Keratinocyte (primary cell): ENCODE data around the gene PARP1. TPM values are rescaled to one million over a fixed set of nuclear protein-coding genes. Genes with fewer than 3 reads are reported as not detected.

Experiments used
- DNase-seq: peaks from one replicate; pipeline ENCODE4 v3.0.0-alpha.2; 2011; ENCODE audit warnings: low read depth, missing footprints, low spot score
- FAIRE-seq: peaks from 2 replicates; lab custom pipeline; 2011; peaks lifted over from hg19 to GRCh38; lab: Jason Lieb, UNC
- H2AFZ ChIP-seq: 2 replicates; pipeline ENCODE4 v1.6.0; 2012; ENCODE audit warnings: low read length, control low read depth, inconsistent platforms; ENCODE audit not compliant: control insufficient read depth
- H3K27ac ChIP-seq: 2 replicates; pipeline ENCODE4 v1.5.1; 2011; ENCODE audit warnings: low read length; ENCODE audit not compliant: control insufficient read depth, insufficient read depth
- H3K27me3 ChIP-seq: 3 replicates; pipeline ENCODE4 v1.6.0; 2011; ENCODE audit warnings: low read length; ENCODE audit not compliant: control insufficient read depth, insufficient read depth; ENCODE audit errors: extremely low read depth
- H3K36me3 ChIP-seq, 2 experiments: 2 replicates in 1 of 2; 3 replicates in 1 of 2; pipeline ENCODE4 v1.5.1; 2011; ENCODE audit warnings: low read length in 2 of 2, mild to moderate bottlenecking in 1 of 2; ENCODE audit not compliant: control insufficient read depth in 2 of 2, insufficient read depth in 2 of 2; ENCODE audit errors: extremely low read depth in 1 of 2
- H3K4me1 ChIP-seq: 3 replicates; pipeline ENCODE4 v1.5.1; 2011; ENCODE audit warnings: low read length; ENCODE audit not compliant: control insufficient read depth, insufficient read depth; ENCODE audit errors: extremely low read depth
- H3K4me2 ChIP-seq: 3 replicates; pipeline ENCODE4 v1.6.0; 2011; ENCODE audit warnings: low read depth, low read length; ENCODE audit not compliant: control insufficient read depth, insufficient read depth; ENCODE audit errors: extremely low read depth
- H3K4me3 ChIP-seq, 3 experiments: fragments of 200-600 bp in 1 of 3; sonication (generic) in 1 of 3; 2 replicates in 2 of 3; 3 replicates in 1 of 3; pipeline ENCODE4 v1.5.1; 2011 to 2016; ENCODE audit warnings: low read length in 3 of 3, mild to moderate bottlenecking in 3 of 3, control low read depth in 2 of 3, inconsistent platforms in 1 of 3, low read depth in 1 of 3, mixed read lengths in 1 of 3, mixed run types in 1 of 3, moderate library complexity in 1 of 3; ENCODE audit not compliant: control insufficient read depth in 2 of 3, insufficient read depth in 2 of 3; ENCODE audit errors: extremely low read depth in 1 of 3
- H3K79me2 ChIP-seq: 2 replicates; pipeline ENCODE4 v1.6.0; 2012; ENCODE audit warnings: low read length; ENCODE audit not compliant: control insufficient read depth, insufficient read depth
- H3K9ac ChIP-seq: 3 replicates; pipeline ENCODE4 v1.6.0; 2011; ENCODE audit warnings: low read length; ENCODE audit not compliant: control insufficient read depth, insufficient read depth; ENCODE audit errors: extremely low read depth
- H3K9me1 ChIP-seq: 3 replicates; pipeline ENCODE4 v1.6.0; 2011; ENCODE audit warnings: low read length; ENCODE audit not compliant: control insufficient read depth, insufficient read depth; ENCODE audit errors: extremely low read depth
- H3K9me3 ChIP-seq: 2 replicates; pipeline ENCODE4 v1.5.1; 2012; ENCODE audit warnings: low read depth, low read length; ENCODE audit not compliant: control insufficient read depth
- H4K20me1 ChIP-seq: 3 replicates; pipeline ENCODE4 v1.6.0; 2011; ENCODE audit warnings: low read length; ENCODE audit not compliant: control insufficient read depth, insufficient read depth; ENCODE audit errors: extremely low read depth
- CTCF ChIP-seq, 3 experiments: IDR thresholded peaks in 1 of 3; conservative IDR thresholded peaks in 1 of 3; optimal IDR thresholded peaks in 1 of 3; 2 replicates in 2 of 3; 3 replicates in 1 of 3; pipeline versions ENCODE3 to v1.5.1; 2011; ENCODE audit warnings: low read length in 3 of 3, mild to moderate bottlenecking in 3 of 3, moderate library complexity in 2 of 3, control low read depth in 1 of 3, inconsistent platforms in 1 of 3; ENCODE audit not compliant: insufficient read depth in 2 of 3; ENCODE audit errors: extremely low read depth in 1 of 3
- EZH2 ChIP-seq: IDR thresholded peaks from one replicate; pipeline ENCODE4 v1.6.1; 2012; ENCODE audit warnings: inconsistent platforms, mild to moderate bottlenecking, low read length, moderate library complexity
- dilution Hi-C: fragments of 300-500 bp; cut with MboI; formaldehyde crosslinking; loops from one replicate; pipeline ENCODE4 v1.7.0; 2020; ENCODE audit warnings: low sequenced_read_pairs; ENCODE audit not compliant: extremely low pct_ligation_motif_present
- polyA plus RNA-seq, 5 experiments: library from polyadenylated mRNA; depleted of rRNA in 3 of 5; stranded (reverse) in 3 of 5; stranded (forward) in 1 of 5; unstranded in 1 of 5; fragments of >200 nt; gene quantifications; 1 replicate in 1 of 5; 2 replicates in 3 of 5; 3 replicates in 1 of 5; pipeline versions ENCODE4 v1.2.1 to v1.2.3, GENCODE V29; 2011 to 2012; ENCODE audit warnings: missing spikeins in 2 of 5, low read depth in 1 of 5, low replicate concordance in 1 of 5

The PARP1 gene
- polyA plus RNA-seq, 1 donor (not counting 4 experiments of a cell fraction or from before 2014, with no cell fraction given), result 62.9 TPM

- H4K20me1 ChIP-seq, result no peaks in the 10 kb centered on the region
- no peaks in the 10 kb centered on the region for H3K79me2 ChIP-seq
- H3K4me1 ChIP-seq, result no peaks in the 10 kb centered on the region
- no peaks in the 10 kb centered on the region for H3K27me3 ChIP-seq
- H3K4me2 ChIP-seq, result no peak overlapping the region
- H3K9me1 ChIP-seq, result no peaks in the 10 kb centered on the region
- H3K36me3 ChIP-seq, result no peaks in the 10 kb centered on the region
- FAIRE-seq, result no peak
- H3K9ac ChIP-seq, result no peak overlapping the region
- H2AFZ ChIP-seq, result no peak overlapping the region
- H3K27ac ChIP-seq, result no peak overlapping the region
- no peak overlapping the region for H3K4me3 ChIP-seq
- DNase-seq, result no peak
- TF ChIP-seq EZH2 (no peak), CTCF (optimal IDR thresholded peaks at IDR 0.05 in 1 of 3, IDR thresholded peaks at IDR 0.05 in 1 of 3, conservative IDR thresholded peaks at IDR 0.05 in 1 of 3; ENCODE audit: extremely low read depth in 1 of 3, insufficient read depth in 2 of 3, low read length in 3 of 3) (no peak)
- H3K9me3 ChIP-seq, result no peaks in the 10 kb centered on the region
- dilution Hi-C loops, result no loop called here
Measured at GRCh38 chr1:226349081-226349480, 58.8 kb downstream of the PARP1 start.

- Histone ChIP-seq H3K9me1 (no peaks in the 10 kb centered on the region), H3K79me2 (no peaks in the 10 kb centered on the region), H3K27me3 (no peaks in the 10 kb centered on the region), H3K4me1 (no peaks in the 10 kb centered on the region), H3K9ac (no peak overlapping the region), H3K4me3 (no peak overlapping the region), H3K27ac (no peak overlapping the region), H3K4me2 (no peak overlapping the region), H3K9me3 (no peaks in the 10 kb centered on the region), H4K20me1 (no peaks in the 10 kb centered on the region), H2AFZ (no peak overlapping the region), H3K36me3 (no peaks in the 10 kb centered on the region)
- DNase-seq (no peak), FAIRE-seq (no peak)
- no peak for TF ChIP-seq EZH2
- TF ChIP-seq CTCF (optimal IDR thresholded peaks at IDR 0.05 in 1 of 3, IDR thresholded peaks at IDR 0.05 in 1 of 3, conservative IDR thresholded peaks at IDR 0.05 in 1 of 3; ENCODE audit: extremely low read depth in 1 of 3, insufficient read depth in 2 of 3, low read length in 3 of 3), result no peak
- dilution Hi-C loops, result no loop called here
Measured at GRCh38 chr1:226344441-226345259, 63.2 kb downstream of the PARP1 start.
